Posterior cingulate gyrus (tissue), 11 donors: ENCODE data around the gene ADGRF1.
A peak's percentile ranks its signal among the peaks of the same experiment; 100 is the strongest.
"Not testable (repeated sequence)": the region's sequence is repeated elsewhere in the genome, so short reads cannot be mapped to it uniquely, and the experiment has no call there.

Experiments used
- DNase-seq, 10 donors: peaks; one replicate each; pipeline versions ENCODE4 v3.0.0 to v3.0.0-alpha.2; 2020 to 2021; ENCODE audit warnings: mixed read lengths in 3 of 10
- intact Hi-C: fragments of 100-400 bp; cut with DNase I; formaldehyde crosslinking; loops from one replicate; pipeline ENCODE4 v1.15.1; 2023

ADGRF1 gene

DNA sequence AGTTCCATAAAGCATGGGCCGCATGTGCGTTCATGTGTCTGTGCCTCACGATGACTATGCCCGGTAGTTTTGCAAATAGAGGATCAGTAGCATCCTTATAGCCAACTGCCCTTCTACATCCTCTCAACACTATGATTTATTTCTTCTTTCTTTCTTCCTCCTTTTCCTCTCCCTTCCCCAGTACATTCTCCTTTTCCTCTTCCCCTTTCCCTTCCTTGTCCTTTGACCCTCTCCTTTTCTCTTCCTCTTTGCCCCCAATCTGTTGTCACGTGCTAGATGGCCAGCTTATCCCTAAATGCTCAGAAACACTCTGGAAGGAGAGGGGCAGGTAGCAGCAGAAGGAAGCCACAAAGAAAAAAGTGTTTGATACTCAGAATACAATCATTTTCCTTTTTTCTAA lies 20.2 kb upstream of the ADGRF1 start:
- DNase-seq: no peak
- intact Hi-C loops: no loop called here

GRCh38 chr6:47061309-47062300 lies 19.5 kb upstream of the ADGRF1 start:
- peak in 4 of 10 donors; percentile 27 to 78 (median 52) for DNase-seq
- intact Hi-C loops: no loop called here

- intact Hi-C loops: no loop called here
- DNase-seq: no peak
Observed at GRCh38 chr6:47059216-47059885, 17.2 kb upstream of the ADGRF1 start.

- DNase-seq: no peak
- intact Hi-C loops: no loop called here
Observed at GRCh38 chr6:47057830-47058540, 15.9 kb upstream of the ADGRF1 start.

- no peak for DNase-seq
- intact Hi-C loops: no loop called here
Observed at GRCh38 chr6:47056832-47057231, 14.7 kb upstream of the ADGRF1 start.

DNA sequence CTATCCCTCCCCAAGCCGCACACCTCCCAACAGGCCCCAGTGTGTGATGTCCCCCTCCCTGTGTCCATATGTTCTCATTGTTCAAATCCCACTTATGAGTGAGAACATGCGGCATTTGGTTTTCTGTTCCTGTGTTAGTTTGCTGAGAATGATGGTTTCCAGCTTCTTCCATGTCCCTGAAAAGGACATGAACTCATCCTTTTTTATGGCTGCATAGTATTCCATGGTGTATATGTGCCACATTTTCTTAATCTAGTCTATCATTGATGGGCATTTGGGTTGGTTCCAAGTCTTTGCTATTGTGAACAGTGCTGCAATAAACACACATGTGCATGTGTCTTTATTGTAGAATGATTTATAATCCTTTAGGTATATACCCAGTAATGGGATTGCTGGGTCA lies 12.2 kb upstream of the ADGRF1 start:
- intact Hi-C loops, DNase-seq: not testable (repeated sequence)

DNA sequence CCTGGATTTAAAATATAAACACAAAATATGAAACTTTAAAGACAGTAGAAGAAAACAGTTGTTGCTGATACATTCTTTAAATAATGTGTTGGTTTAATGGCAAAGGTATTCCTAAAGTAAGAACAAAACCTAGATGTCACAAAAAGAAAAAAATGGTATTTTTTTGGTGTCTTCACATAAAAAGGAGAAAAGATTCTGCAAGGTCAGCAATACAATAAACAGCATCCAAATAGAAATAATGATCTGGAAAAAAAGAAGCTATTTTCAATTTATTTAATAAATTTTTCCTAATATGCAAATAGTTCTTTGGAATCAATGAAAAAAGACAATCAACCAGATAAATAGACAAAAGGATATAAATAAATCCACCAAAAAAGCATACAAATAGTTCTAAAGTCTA lies 6.5 kb upstream of the ADGRF1 start:
- intact Hi-C loops: loop anchor here (5.0 kb wide), 1 partner anchor 41 kb away; no protein-coding TSS in a partner anchor
- DNase-seq: no peak

DNA sequence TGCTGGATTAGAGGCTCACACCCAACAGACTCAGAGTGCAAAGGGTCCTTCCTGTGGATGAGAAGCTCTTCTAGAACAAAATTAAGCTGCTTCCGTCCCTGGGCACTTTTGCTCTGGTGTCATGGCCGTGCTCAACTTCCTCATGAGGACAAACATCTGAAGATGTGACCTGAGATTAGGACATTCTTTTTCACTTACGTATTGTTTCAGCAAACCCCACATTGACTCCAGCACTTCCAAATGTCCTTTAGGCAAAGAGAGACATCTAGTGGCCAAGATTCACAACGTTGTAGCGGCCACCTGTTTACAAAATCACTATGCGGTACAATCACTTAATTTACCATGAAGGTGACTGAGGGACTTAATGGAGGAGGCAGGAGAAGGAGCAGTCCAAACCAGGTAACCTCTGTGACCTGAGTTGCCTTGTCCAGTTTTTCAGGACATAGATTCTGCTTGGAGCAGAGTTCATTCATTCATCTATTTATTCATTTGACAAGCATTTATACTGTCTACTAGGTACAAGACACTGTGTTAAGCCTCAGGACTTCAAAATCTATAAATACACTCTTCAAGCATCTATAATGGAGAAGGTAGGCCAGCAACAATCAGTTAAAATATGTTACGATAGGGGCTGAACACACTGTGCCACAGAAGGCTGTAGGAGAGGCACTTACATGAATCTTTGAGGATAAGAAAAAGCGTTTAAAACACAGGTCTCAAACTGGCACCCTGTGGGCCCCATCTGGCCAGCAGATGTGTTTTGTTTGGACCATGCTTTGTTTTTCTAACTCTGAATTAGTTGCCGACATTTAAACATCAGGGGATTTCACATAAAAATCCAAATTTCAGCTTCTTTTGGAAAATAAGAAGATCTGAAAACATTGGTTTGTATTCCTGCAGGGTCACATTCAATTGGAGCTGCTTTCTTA lies 5.6 kb upstream of the ADGRF1 start:
- peak in 4 of 10 donors; percentile 24 to 33 (median 28) for DNase-seq
- intact Hi-C loops: loop anchor here (2.0 to 5.0 kb wide), 2 partner anchors 40 to 201 kb away; no protein-coding TSS in a partner anchor

DNA sequence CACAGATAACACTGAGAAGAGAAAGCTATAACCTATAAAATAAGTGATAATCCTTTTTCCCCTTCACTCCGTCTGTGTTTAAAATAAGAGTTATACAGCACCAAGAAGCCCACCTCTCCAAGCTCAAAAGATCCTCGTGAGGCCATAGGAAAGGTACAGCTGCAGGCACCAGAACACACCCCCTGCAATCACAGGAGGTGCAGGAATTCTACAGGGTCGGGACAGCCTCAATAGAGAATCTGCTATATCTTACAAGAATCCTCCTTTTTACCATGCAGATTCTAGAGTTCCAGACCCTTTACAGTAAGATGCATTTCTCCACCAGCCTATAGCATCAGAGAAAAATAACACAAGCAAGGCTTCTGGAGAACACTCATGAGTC lies 5.0 kb upstream of the ADGRF1 start:
- intact Hi-C loops: loop anchor here (2.0 to 5.0 kb wide), 2 partner anchors 40 to 200 kb away; no protein-coding TSS in a partner anchor
- no peak for DNase-seq

DNA sequence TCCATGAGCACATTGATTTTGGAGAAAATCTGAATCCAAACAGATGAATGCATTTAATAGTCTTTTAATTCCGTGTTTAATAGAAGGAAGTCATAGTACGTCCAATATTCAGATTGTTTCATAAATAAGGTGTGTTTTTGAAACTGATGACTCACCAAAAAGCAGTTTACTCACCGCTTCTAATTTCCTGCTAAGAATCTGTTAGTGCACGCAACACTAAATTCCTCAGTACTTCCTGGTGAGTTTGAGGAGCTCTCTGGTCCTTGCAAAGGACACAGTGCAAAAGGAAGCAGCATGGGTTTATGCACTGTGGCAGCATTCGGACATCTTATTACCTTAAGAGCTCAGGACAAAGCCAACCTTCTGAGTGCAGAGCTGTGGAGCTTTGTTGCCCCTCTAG lies 2.3 kb upstream of the ADGRF1 start:
- no peak for DNase-seq
- intact Hi-C loops: no loop called here

- intact Hi-C loops: no loop called here
- DNase-seq: no peak
Observed at GRCh38 chr6:47043286-47043685, 1.2 kb upstream of the ADGRF1 start.

DNA sequence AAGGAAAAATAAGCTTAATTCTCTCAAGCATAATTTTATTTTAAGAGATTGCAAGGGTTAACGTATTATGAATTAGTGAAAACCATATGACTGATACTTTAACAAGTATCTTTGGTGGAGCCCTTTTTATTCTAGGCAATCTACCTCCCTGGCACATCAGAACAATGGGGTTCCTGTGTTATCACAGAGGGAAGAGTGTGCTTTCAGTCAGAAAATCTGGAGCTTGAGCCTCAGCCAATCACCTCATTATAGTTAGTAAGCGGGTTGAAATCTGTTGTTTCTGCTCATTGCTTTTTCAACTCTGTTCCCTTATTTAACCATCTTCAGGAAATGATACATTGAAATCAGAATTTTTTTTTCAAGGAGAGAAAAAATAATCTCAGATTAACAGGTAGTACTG lies 391 bp downstream of the ADGRF1 start:
- intact Hi-C loops: no loop called here
- DNase-seq: no peak

- intact Hi-C loops: no loop called here
- DNase-seq: no peak
Observed at GRCh38 chr6:47034926-47035325, 7.2 kb downstream of the ADGRF1 start.

GRCh38 chr6:47034421-47034820 lies 7.7 kb downstream of the ADGRF1 start:
- intact Hi-C loops: no loop called here
- peak in 1 of 10 donors; percentile 15 for DNase-seq

DNA sequence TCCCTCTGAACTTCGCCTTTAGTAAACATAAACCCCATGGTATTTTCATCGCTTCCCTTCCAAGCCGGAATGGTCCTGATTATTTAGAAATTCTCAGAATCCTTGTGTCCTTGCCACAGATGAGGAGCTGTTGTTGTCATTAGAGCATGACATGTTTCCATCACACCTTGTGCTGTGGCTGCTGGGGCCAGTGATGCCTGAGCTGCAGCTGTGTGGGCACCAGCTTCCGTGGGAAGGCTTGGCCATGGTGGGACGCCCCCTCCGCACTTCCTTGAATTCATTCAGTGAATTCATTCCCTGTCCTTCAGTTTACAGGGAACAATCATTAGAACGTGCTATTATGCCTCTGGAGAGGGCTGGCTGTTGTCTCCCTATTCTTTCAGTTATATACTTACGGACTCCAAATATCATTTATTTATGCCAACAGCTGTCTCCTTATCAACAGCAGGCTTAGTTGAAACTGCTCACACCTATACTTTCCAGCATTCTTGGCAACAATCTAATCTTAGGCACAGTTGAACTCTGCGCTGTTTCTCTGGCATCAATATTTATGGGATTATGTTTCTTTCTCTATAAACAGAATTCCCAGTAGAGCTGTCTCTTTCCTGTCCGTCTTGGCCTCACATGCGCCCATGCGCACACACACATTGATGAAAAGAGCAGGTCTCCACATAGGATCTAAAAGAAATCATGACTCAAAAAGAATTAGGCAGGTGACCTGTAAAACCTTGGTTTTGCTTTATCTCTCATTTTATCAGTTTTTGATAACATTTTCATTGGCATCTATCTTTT lies 9.0 kb downstream of the ADGRF1 start:
- DNase-seq: no peak
- intact Hi-C loops: no loop called here

- no peak for DNase-seq
- intact Hi-C loops: no loop called here
Observed at GRCh38 chr6:47031656-47032055, 10.5 kb downstream of the ADGRF1 start.

DNA sequence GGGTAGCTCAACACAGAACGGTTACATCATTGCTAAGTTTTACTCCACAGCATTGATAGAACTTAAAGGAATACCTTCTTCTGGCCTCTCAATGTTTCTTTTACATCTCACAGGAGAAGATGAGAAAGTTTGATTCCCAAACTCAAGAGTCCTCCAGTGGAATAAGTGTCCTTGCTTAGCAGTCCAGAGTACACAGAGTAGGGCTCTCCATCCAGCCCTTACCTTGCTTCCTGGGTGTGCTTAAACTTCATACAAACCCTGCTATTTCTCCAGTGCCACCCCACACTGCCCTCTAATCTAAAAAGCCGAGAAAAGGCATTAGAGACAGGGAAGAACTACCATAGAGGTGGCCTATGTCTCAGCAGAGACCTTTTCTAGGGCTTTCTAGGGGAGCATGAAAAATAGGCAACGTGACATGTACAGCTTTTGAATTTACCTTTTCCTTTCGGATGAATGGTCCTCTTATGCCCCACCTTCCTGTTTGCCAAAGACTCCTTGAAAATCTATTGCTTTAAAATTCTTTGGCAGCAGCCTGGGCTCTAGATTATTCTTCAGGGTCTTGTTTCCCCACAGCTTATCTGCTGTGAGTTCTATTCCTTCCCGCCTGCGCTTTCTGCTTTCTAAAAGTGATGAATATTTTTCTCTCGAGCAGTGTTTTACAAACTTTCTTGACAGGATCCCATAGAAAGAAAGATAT lies 12.1 kb downstream of the ADGRF1 start:
- DNase-seq: no peak
- intact Hi-C loops: no loop called here

DNA sequence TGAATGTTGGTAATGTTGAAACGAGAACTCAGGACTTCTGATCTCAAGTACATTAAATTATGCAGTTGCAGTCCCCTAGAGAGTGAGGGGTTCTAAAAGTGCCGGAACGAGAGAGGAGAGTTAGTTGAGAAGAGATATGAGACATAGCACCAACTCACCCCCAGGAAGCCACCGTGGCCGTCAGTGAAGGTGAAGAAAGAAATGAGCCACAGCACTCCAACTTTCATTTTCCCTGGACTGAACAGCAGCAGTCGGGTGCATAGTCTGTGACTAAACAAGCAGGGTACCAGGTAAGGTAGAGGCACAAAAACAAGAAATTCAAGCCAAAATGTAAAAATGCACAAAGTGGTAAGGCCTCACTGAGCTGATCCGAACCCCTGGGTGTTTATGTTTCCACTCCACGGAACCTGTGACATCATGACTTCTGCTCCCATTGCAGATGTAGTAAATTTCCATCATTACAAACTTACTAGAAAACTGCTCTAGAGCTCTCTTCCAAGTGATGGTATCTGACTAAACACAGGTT lies 13.2 kb downstream of the ADGRF1 start:
- no peak for DNase-seq
- intact Hi-C loops: no loop called here
